Gastrocnemius medialis (tissue), 4 donors: ENCODE data around the gene SPNS2. TPM values are rescaled to one million over a fixed set of nuclear protein-coding genes. Genes with fewer than 3 reads are reported as not detected.

Experiments
- ATAC-seq, 2 donors: fragments of 150-250 bp; one replicate each; pipeline ENCODE4 v1.9.1; 2016
- DNase-seq, 2 donors: peaks; one replicate each; pipeline ENCODE4 v3.0.0-alpha.2; 2019
- H3K27ac ChIP-seq, 4 donors: fragments of 200-600 bp; sonication (generic); 1 replicate in 1 of 4; 2 replicates in 3 of 4; pipeline ENCODE4 v1.5.1; 2016 to 2018; ENCODE audit warnings: mild to moderate bottlenecking in 2 of 4, moderate library complexity in 1 of 4
- H3K27me3 ChIP-seq, 3 donors: fragments of 200-600 bp; sonication (generic) in 2 of 3; 1 replicate in 1 of 3; 2 replicates in 2 of 3; pipeline versions ENCODE4 v1.5.1 to v1.6.0; 2016 to 2019; ENCODE audit warnings: mild to moderate bottlenecking in 1 of 3, moderate library complexity in 1 of 3
- H3K36me3 ChIP-seq, 2 donors: fragments of 200-600 bp; sonication (generic) in 1 of 2; one replicate each; pipeline ENCODE4 v1.5.1; 2017 to 2018
- H3K4me1 ChIP-seq, 2 donors: fragments of 200-600 bp; sonication (generic) in 1 of 2; one replicate each; pipeline ENCODE4 v1.5.1; 2016 to 2017; ENCODE audit warnings: mild to moderate bottlenecking in 2 of 2
- H3K4me3 ChIP-seq, 4 donors: fragments of 200-600 bp; sonication (generic) in 3 of 4; 1 replicate in 1 of 4; 2 replicates in 3 of 4; pipeline ENCODE4 v1.5.1; 2016 to 2019; ENCODE audit warnings: mild to moderate bottlenecking in 2 of 4
- H3K9me3 ChIP-seq, 3 donors: fragments of 200-600 bp; sonication (generic) in 2 of 3; 1 replicate in 1 of 3; 2 replicates in 2 of 3; pipeline ENCODE4 v1.5.1; 2016 to 2019
- POLR2A ChIP-seq, 2 donors: fragments of 450-650 bp; IDR thresholded peaks; one replicate each; pipeline ENCODE4 v1.6.1; 2017; ENCODE audit warnings: antibody characterized with exemption in 2 of 2, mild to moderate bottlenecking in 2 of 2, moderate library complexity in 2 of 2
- in situ Hi-C, 4 donors: fragments of 200-750 bp; cut with MboI; loops; one replicate each; pipeline versions ENCODE4 v1.15.0 to v1.8.0; 2017; ENCODE audit warnings: low sequenced_read_pairs in 4 of 4
- intact Hi-C: fragments of 100-400 bp; cut with DNase I; formaldehyde crosslinking; loops from one replicate; pipeline ENCODE4 v1.15.1; 2023; ENCODE audit warnings: low total_unique reads
- total RNA-seq, 4 donors: library from RNA; depleted of rRNA; stranded (reverse); fragments of >200 nt; gene quantifications; one replicate each; pipeline versions ENCODE4 v1.1.0 to v1.2.3, GENCODE V29; 2016
- TF ChIP-seq, protein P1 (sequence below), 5 experiments: fragments of 450-650 bp in 3 of 5; fragments of 200-600 bp in 2 of 5; sonication (generic) in 2 of 5; IDR thresholded peaks in 4 of 5; conservative IDR thresholded peaks in 1 of 5; 1 replicate in 4 of 5; 2 replicates in 1 of 5; pipeline ENCODE4 v1.5.1; 2016 to 2019; ENCODE audit warnings: antibody characterized with exemption in 5 of 5, mild to moderate bottlenecking in 3 of 5, moderate library complexity in 3 of 5

The SPNS2 gene
- total RNA-seq, 4 donors from 2014 or later = 2.7 to 6.2 (median 4.2) TPM

DNA sequence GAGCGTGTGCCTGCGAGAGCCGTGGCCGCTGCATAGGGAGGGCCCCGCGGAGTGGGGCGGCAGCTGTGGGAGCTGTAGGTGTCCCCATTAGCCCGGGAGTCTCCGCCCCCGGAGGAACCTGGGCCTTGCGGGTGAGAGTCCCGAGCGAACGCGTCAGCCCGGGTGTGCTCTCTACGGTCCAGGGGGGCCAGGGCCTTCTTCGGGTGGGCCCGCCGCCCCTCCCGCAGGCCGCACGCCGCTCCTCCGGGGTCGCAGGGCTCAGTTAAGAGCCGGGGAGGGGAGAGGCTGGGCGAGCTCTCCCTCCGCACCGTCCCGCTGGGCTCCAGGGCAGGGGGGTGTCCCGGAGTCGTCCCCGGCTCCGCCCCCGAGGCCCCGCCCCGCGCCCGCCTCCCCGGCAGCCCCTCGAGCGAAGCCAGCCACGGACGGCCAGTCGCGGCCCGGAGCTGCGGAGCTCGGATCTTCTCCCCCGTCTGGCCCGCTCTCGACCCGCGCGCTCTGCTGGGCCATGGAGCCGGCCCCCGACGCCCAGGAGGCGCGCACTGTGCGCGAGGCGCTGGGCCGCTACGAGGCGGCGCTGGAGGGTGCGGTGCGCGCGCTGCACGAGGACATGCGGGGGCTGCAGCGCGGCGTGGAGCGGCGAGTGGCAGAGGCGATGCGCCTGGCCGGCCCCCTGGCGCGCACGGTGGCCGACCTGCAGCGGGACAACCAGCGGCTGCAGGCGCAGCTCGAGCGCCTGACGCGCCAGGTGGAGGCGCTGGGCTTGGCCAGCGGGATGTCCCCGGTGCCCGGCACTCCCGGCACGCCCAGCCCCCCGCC, 85.6 kb downstream of the SPNS2 start, which contains the start of gene SMTNL2:
Gene SMTNL2, plus strand, starts transcription at position 429 of the 816 bp plus-strand sequence. Its CDS starts 77 bp downstream, at position 506.
- TF ChIP-seq, protein P1, sequence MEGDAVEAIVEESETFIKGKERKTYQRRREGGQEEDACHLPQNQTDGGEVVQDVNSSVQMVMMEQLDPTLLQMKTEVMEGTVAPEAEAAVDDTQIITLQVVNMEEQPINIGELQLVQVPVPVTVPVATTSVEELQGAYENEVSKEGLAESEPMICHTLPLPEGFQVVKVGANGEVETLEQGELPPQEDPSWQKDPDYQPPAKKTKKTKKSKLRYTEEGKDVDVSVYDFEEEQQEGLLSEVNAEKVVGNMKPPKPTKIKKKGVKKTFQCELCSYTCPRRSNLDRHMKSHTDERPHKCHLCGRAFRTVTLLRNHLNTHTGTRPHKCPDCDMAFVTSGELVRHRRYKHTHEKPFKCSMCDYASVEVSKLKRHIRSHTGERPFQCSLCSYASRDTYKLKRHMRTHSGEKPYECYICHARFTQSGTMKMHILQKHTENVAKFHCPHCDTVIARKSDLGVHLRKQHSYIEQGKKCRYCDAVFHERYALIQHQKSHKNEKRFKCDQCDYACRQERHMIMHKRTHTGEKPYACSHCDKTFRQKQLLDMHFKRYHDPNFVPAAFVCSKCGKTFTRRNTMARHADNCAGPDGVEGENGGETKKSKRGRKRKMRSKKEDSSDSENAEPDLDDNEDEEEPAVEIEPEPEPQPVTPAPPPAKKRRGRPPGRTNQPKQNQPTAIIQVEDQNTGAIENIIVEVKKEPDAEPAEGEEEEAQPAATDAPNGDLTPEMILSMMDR (IDR thresholded peaks at IDR 0.05 in 4 of 5, conservative IDR thresholded peaks at IDR 0.05 in 1 of 5) = peak in 2 of 5 experiments; percentile 11 to 15
- TF ChIP-seq POLR2A (IDR thresholded peaks at IDR 0.05) = peak; percentile 95 to 96
- peak within 1 kb of the TSS; percentile 90 to 100 (median 98) for H3K27ac ChIP-seq
- ATAC-seq (peak; percentile 31 to 52), DNase-seq (peak; percentile 67 to 88)
- peaks cover 28 to 29% of the 10 kb centered on the region in 2 donors for H3K4me1 ChIP-seq
- peaks cover 0 to 3% of the 10 kb centered on the region in 2 donors for H3K36me3 ChIP-seq
- no peaks in the 10 kb centered on the region for H3K27me3 ChIP-seq
- in situ Hi-C loops = no loop called here
- H3K9me3 ChIP-seq = no peaks in the 10 kb centered on the region
- peak within 1 kb of the TSS; percentile 63 to 87 (median 73) for H3K4me3 ChIP-seq
- intact Hi-C loops = loop anchor here (5.0 kb wide), 1 partner anchor 33 kb away; no protein-coding TSS in a partner anchor

DNA sequence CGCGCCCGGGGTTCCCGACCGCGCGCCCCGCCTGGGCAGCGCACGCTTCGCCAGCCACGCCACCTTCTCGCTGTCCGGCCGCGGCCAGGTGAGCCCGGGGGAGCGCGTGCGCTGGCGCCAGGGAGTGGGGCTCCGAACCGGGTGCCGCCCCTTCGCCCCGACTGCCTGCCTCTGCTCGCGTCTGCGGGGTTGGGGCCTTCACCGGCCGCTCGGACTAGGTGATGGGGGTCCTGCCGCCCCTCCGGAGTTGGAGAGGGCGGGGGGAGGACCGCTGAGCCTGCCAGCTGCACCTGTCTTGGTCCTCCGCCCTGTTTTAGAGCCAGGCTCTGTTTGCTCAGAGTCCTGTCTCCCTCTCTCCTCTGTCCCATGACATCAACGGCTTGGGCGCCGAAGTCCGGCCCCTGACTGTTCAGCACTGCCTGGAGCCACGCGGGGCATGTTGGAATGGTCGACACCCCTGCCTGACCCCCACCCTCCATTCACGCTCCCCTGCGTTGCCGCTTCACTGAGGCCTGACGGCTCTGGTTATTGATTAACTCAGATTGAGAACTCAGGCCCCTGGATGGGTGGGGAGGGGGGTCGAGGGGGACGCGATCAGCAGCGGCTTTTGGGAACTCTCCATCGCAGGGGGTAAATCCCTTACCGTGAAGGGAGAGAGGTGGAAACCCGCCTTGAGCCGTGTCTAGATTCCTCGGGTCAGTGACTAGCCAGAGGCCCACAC, 86.4 kb downstream of the SPNS2 start:
- Histone ChIP-seq H3K9me3 (no peaks in the 10 kb centered on the region), H3K4me3 (peak overlapping the region; percentile 63 to 87 (median 73)), H3K4me1 (peaks cover 31 to 33% of the 10 kb centered on the region in 2 donors), H3K36me3 (peaks cover 0 to 3% of the 10 kb centered on the region in 2 donors), H3K27me3 (no peaks in the 10 kb centered on the region), H3K27ac (peak overlapping the region; percentile 90 to 100 (median 98))
- peak in 1 of 2 donors; percentile 8 for ATAC-seq
- TF ChIP-seq POLR2A (IDR thresholded peaks at IDR 0.05) = peak; percentile 70 to 81
- TF ChIP-seq, protein P1 (IDR thresholded peaks at IDR 0.05 in 4 of 5, conservative IDR thresholded peaks at IDR 0.05 in 1 of 5) = no peak
- in situ Hi-C loops (no loop called here), intact Hi-C loops (loop anchor here (5.0 kb wide), 1 partner anchor 32 kb away; no protein-coding TSS in a partner anchor)
- DNase-seq = no peak

DNA sequence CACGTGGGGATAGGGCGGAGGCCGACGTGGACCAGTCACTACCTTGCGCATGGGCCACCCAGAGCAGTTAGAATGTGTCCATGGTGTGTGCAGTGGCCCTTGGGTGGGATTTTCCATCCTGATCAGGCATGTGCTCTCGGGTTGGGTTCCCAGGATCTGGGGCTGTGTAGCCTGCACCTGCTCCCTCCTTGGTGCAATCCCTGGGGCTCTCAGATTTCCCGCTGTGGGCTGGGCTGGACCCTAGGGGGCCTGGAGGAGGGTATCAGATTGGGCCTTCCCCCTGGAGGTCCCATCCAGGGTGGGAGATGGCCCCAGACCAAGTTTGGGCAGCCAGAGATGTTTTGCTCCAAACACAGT, 86.9 kb downstream of the SPNS2 start:
- H3K27ac ChIP-seq = peak overlapping the region; percentile 90 to 100 (median 98)

DNA sequence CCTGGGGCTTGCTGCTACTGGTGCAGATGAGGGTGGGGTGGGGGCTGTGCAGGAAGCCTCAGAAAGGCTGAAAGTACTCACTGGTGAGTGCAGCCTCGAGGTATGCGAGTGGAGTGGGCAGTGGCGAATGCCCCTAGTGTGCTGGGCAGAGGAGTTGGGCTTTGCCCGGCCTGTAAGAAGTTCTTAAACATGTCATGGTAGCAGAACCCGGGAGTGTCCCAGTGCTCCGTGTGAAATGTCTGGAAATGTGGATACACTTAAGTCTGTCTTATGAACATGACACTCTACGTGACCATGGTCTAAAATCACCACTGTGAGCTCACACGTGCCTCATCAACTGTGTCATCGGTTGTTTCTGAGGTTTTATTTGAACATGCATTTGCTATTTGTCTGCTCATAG, 87.4 kb downstream of the SPNS2 start:
- Histone ChIP-seq H3K9me3 (no peaks in the 10 kb centered on the region), H3K36me3 (peaks cover 0 to 3% of the 10 kb centered on the region in 2 donors), H3K27ac (peak overlapping the region; percentile 90 to 100 (median 98)), H3K4me1 (peaks cover 40 to 42% of the 10 kb centered on the region in 2 donors), H3K4me3 (peak overlapping the region; percentile 63 to 87 (median 73)), H3K27me3 (no peaks in the 10 kb centered on the region)
- DNase-seq = peak; percentile 67
- ATAC-seq = peak; percentile 34 to 70
- in situ Hi-C loops = no loop called here
- TF ChIP-seq, protein P1 (IDR thresholded peaks at IDR 0.05 in 4 of 5, conservative IDR thresholded peaks at IDR 0.05 in 1 of 5) = no peak
- TF ChIP-seq POLR2A (IDR thresholded peaks at IDR 0.05) = peak; percentile 72 to 83
- intact Hi-C loops = loop anchor here (2.0 kb wide), 1 partner anchor 15 kb away; no protein-coding TSS in a partner anchor

More for the DNA sequence above, 86.9 kb downstream of the SPNS2 start:
- DNase-seq (peak; percentile 93 to 94), ATAC-seq (peak; percentile 54 to 55)
- peak in 1 of 2 donors; percentile 5 for TF ChIP-seq POLR2A (IDR thresholded peaks at IDR 0.05)
- TF ChIP-seq, protein P1 (IDR thresholded peaks at IDR 0.05 in 4 of 5, conservative IDR thresholded peaks at IDR 0.05 in 1 of 5) = peak in 1 of 5 experiments; percentile 21
- in situ Hi-C loops = no loop called here
- Histone ChIP-seq H3K36me3 (peaks cover 0 to 3% of the 10 kb centered on the region in 2 donors), H3K4me1 (peaks cover 36 to 38% of the 10 kb centered on the region in 2 donors), H3K4me3 (peak overlapping the region; percentile 63 to 87 (median 73)), H3K27me3 (no peaks in the 10 kb centered on the region), H3K9me3 (no peaks in the 10 kb centered on the region)
- intact Hi-C loops = no loop called here
